GM12891 (cell line): Measurements from ENCODE around the gene SLC17A9.

Experiments used
- POLR2A ChIP-seq: IDR thresholded peaks from 2 replicates; pipeline ENCODE4 v1.6.1; 2011; ENCODE audit warnings: low read depth, low read length, control low read depth
- TAF1 ChIP-seq: IDR thresholded peaks from 2 replicates; pipeline ENCODE4 v1.6.1; 2011; ENCODE audit warnings: low read depth, low read length, control low read depth

GRCh38 chr20:63014287-63014686, 61.8 kb downstream of the SLC17A9 start:
- TF ChIP-seq TAF1 (no peak), POLR2A (no peak)
